Germinal center (tissue), 1 donor: Measurements from ENCODE around the gene A4GALT.
"Not testable (repeated sequence)": the region's sequence is repeated elsewhere in the genome, so short reads cannot be mapped to it uniquely, and the experiment has no call there.

Experiments
- DNase-seq: peaks from one replicate; pipeline ENCODE4 v3.0.0; 2012; ENCODE audit warnings: mixed read lengths, low spot score

Gene A4GALT

GRCh38 chr22:42682113-42682851 lies 38.4 kb downstream of the A4GALT start:
- DNase-seq = no peak

GRCh38 chr22:42680648-42681047 lies 40.0 kb downstream of the A4GALT start:
- DNase-seq = no peak

DNA sequence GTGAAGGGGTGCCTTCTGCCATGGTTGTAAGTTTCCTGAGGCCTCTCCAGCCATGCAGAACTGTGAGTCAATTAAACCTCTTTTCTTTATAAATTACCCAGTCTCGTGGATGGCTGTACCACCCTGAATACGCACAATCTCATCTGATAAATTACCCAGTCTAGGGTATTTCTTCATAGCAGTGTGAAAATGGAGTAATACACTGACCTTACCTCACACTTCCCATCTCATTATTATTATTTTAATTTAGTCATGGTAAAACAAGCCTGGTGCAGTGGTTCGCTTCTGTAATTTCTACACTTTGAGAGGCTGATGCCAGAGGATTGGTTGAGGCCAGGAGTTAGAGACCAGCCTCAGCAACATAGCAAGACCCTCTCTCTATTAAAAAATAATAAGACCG lies 41.0 kb downstream of the A4GALT start:
- DNase-seq = no peak

DNA sequence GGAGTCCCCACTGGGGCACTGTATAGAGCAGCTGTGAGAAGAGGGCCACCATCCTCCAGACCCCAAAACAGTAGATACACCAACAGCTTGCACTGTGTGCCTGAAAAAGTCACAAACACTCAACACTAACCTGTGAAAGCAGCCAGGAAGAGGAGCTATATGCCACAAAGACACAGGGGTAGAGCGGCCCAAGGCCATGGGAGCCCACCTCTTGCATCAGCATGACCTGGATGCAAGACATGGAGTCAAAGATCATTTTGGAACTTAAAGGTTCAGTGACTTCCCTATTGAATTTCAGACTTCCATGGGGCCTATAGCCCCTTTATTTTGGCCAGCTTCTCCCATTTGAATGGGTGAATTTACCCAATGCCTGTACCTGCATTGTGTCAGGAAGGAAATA lies 41.8 kb downstream of the A4GALT start:
- no peak for DNase-seq

DNA sequence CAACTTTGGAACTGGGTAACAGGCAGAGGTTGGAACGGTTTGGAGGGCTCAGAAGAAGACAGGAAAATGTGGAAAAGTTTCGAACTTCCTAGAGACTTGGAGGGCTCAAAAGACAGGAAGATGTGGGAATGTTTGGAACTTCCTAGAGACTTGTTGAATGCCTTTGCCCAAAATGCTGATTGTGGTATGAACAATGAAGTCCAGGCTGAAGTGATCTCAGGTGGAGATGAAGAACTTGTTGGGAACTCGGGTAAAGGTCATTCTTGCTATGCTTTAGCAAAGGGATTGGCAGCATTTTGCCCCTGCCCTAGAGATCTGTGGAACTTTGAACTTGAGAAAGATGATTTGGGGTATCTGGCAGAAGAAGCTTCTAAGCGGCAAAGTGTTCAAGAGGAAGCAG lies 42.7 kb downstream of the A4GALT start:
- DNase-seq = not testable (repeated sequence)

DNA sequence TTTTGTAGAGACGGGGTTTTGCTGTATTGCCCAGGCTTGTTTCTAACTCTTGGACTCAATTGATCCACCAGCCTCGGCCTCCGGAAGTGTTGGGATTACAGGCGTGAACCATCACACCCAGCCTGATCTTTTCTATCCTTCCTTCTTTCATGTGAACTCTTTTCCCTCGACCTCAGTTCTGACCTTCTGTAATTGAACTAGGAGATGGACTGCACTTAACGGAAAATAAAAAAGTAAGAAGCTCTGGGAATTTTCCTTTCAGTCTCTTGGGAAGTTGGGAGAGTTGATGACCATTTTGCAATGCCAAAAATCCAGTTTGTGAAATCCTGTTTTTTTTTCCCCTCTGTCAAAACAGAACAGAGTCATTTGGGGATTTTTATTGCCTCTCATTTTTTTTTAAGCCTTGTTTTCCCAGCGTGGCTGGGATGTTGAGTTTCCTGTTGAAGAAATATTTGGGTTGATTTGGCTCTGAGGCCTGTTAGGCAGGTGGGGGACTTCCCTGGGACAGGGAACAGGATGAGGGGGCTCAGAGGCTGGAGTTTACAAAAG lies 44.5 kb downstream of the A4GALT start:
- DNase-seq = no peak

DNA sequence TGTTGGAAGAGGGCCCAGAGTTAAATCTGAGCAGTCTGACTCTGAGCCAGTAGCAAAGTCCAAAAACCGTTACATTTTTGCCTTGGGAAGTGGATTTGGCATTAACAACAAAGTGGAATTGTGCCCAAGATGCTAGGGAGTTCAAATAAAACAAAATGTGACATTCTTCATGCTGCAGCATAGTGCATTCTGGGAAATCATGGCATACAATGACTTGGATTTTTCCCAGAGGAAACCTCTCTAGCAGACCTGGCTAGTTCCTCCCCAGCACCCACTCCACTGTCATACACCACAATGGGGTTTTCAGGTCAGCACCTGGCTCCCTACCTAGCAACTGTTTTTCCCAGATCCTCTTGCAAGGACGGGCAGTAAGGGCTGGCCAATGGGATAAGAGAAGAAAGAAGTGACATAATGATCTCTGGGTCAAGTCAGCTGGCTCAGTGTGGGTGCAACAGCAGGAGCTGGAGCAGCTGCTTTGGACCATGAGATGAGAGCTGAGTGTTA lies 46.7 kb downstream of the A4GALT start:
- no peak for DNase-seq

- not testable (repeated sequence) for DNase-seq
Observed at GRCh38 chr22:42673071-42673470, 47.6 kb downstream of the A4GALT start.

- DNase-seq = no peak
Observed at GRCh38 chr22:42670921-42671709, 49.6 kb downstream of the A4GALT start.

DNA sequence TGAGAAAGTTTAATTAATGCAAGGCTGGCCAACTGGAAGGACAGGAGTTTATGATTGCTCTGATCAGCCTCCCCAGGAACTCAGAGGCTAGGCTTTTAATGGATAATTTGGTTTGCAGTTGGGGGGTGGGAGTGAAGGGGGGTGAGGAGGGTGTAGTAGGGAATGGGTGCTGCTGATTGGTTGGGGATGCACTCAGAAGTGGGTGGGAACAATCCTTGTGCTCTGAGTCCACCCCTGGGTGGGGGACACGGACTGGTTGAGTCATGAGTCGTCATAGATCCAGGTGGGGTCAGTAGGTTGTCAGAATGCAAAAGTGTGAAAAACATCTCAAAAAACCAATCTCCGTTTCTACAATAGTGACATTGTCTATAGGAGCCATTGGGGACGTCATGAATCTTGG lies 50.6 kb downstream of the A4GALT start:
- DNase-seq = no peak

DNA sequence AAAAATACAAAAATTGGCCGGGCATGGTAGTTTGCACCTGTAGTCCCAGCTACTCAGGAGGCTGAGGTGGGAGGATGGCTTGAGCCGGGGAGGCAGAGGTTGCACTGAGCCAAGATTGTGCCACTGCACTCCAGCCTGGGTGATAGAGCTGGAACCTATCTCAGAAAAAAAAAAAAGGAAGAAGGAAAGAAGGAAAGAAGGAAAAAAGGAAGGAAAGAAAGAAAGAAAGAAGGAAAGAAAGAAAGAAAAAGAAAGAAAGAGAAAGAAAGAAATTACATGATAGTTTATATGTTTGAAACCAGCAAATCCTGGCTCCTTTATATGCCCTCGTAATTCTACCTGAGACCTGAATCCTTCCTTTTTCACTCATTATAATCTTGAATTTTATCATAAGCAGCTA lies 54.3 kb downstream of the A4GALT start:
- not testable (repeated sequence) for DNase-seq

- DNase-seq = peak; percentile 54
Observed at GRCh38 chr22:42664976-42665831, 55.5 kb downstream of the A4GALT start.

DNA sequence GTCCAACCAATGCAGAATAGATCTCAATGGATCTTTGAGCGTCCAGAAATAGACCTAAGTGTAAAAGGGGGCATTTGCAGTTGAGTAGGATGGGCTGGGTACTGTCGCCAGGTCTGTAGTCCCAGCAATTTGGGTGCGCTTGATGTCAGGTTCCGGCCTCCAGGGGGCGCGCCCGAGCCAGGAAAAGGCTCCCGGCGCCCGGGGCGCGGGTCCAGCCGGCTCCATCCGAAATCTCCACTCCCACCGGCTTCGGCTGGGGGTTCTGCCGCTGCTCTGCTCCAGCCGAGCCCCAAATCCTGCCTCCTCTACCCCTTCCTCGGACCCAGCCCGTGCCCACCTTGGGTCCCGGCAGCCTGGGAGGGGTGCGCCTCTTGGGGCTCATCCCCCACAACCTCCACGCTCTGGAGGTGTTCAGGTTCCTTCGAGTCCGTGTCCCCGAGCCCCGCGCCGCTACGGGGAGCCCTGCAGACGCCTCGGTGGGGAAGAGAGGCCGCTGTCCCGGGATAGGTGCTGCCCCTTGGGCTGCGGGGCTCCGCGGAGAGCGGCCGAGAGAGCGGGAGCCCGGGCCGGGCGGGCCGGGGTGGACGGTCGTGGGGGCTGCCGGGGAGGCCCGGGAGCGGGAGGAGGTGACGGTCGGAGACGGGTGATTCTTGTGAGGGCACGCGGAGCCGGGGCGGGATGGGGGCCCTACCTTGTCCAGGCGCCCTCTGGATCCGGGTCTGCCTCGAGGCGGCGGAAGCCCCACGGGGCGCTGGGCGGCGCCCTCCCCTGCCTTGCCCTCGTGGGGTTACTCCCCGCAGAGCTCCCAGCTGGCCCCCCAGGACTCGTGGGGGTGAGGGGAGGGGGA lies 58.5 kb downstream of the A4GALT start:
- peak; percentile 85 for DNase-seq

DNA sequence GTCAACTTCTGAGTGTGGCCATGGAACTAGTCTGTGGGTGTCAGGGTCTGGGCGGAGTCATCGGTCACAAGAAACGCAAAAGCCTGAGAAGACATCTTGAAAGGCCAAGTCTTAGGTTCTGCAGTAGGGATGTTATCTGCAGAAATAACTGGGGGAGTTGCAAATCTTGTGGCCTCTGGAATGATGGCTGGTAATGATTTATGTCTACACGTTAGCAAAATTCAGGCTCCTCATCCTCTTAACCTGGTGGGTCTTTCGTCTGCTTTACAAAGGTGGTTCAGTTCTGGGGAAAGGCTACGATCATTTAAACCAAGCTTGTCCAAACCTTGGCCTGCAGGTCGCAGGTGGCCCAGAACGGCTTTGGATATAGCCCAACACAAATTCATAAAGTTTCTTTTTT lies 64.1 kb downstream of the A4GALT start:
- DNase-seq = no peak

DNA sequence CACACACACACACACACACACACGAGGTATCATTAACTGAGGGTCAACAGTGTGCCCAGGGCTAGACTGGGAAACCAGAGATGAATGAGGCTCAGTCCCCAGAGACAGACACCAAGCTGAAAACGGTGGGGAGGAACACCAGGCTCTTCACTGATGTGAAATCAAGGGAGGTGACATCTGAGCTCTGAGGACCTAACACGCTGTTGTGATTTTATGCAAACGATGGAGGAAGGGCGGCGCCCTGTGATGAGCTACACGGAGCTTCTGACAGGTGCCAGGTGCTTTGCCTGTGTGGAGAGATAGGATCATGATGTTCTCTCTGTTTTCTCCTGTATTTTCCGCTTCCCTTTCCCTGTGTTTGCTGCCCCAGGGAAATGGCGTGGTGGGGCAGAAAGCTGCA lies 65.0 kb downstream of the A4GALT start:
- peak; percentile 91 for DNase-seq

- no peak for DNase-seq
Observed at GRCh38 chr22:42654436-42655073, 66.1 kb downstream of the A4GALT start.

DNA sequence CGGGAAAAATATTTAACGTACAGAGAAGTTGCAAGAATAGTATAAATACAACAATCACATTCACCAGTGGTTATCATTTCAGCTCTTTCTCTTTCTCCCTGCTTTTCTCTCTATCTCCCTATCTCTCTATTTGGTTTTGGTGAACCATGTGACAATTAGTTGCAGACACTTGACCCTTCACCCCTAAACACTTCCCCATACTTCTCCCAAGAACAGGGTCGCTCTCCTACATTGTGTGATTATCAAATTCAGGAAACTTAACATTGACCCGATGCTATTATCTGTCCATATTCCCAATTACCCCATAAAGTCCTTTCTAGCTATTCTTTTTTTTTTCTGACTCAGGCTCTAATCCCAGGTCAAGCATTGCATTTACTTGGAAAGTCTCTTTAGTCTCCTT lies 66.7 kb downstream of the A4GALT start:
- DNase-seq = no peak

- no peak for DNase-seq
Observed at GRCh38 chr22:42651134-42651533, 69.5 kb downstream of the A4GALT start.

DNA sequence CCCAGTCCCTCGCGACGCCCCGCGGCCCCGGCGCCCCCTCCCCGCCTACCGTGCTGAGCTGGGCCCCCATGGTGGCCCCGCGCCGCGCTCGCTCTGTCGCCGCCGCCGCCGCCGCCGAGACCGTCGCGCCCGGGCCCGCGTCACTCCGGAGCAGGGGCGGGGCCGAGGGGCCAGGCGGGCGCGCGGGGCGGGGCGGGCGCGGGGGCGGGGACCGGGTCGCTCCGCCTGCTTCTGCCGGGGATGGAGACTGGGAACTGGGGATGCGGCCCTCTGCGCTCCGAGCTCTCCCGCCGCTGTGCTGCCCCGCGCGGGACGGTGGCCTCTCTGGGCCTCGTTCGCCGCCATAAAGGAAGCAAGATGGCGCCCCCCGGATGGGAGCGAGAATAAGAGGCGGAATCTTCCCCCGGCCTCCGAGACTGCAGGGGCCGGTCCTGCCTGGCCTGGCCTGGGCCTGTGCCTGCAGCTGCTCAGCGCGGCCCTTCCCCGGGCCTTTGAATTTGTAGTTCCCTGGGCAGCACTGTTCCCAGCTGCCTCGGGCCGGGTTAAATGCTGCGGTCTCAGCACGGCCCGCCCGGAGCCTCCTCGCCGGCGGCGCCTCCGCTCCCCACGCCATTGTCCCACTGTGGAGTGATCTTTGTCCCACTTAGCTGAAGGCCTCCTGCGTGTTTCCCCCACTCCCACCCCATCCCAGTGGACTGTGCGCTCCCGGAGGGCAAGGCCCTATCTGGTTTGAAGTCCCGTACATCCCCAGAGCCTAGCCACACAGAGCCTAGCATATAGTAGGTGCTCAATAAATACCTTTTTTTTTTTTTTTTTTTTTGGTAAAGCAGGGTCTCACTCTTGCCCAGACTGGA lies 71.2 kb downstream of the A4GALT start, which contains the start of gene CYB5R3:
Gene CYB5R3, minus strand, starts transcription at position 147 of the 854 bp plus-strand sequence. Its CDS starts 77 bp downstream, at position 70.
- peak; percentile 93 for DNase-seq
